ENCODE results near the gene LGALS1.

The LGALS1 gene

GRCh38 chr22:37697538-37697835, 22.1 kb downstream of the LGALS1 start:
- no peak for DNase-seq (ENCODE audit: low read depth)
- no peak for TF ChIP-seq CTCF (IDR thresholded peaks at IDR 0.05; ENCODE audit: low read depth, low read length, missing control alignments)
- H3K4me3 ChIP-seq (ENCODE audit: low read depth, low read length), result no peak overlapping the region; the same call in 1 of the 2 replicates

GRCh38 chr22:37701141-37701786, 25.8 kb downstream of the LGALS1 start:
- no peak for DNase-seq (ENCODE audit: low read depth)
- no peak overlapping the region for H3K4me3 ChIP-seq (ENCODE audit: low read depth, low read length)
- no peak for TF ChIP-seq CTCF (IDR thresholded peaks at IDR 0.05; ENCODE audit: low read depth, low read length, missing control alignments)

- TF ChIP-seq CTCF (IDR thresholded peaks at IDR 0.05; ENCODE audit: low read depth, low read length, missing control alignments), result no peak
- no peak for DNase-seq (ENCODE audit: low read depth)
- no peak overlapping the region for H3K4me3 ChIP-seq (ENCODE audit: low read depth, low read length)
Measured at GRCh38 chr22:37703906-37704305, 28.5 kb downstream of the LGALS1 start.

DNA sequence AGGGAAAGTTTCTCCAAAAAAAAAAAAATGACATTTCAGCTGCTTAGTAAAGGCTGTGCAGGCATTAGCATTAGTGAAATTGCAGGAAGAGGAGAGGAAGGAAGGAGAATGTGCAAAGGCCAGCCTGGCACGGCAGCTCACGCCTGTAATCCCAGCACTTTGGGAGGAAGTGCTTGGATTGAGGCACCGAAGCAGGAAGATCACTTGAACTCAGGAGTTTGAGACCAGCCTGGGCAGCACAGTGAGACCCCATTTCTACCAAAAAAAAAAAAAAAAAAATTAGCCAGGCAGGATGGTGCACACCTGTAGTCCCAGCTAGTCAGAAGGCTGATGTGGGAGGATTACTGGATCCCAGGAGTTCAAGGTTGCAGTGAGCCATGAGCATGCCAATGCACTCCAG, 29.2 kb downstream of the LGALS1 start:
- H3K4me3 ChIP-seq (ENCODE audit: low read depth, low read length), result no peak overlapping the region
- TF ChIP-seq CTCF (IDR thresholded peaks at IDR 0.05; ENCODE audit: low read depth, low read length, missing control alignments), result no peak
- DNase-seq (ENCODE audit: low read depth), result no peak

GRCh38 chr22:37705205-37705604, 29.8 kb downstream of the LGALS1 start:
- no peak for TF ChIP-seq CTCF (IDR thresholded peaks at IDR 0.05; ENCODE audit: low read depth, low read length, missing control alignments)
- DNase-seq (ENCODE audit: low read depth), result no peak
- no peak overlapping the region for H3K4me3 ChIP-seq (ENCODE audit: low read depth, low read length)

- TF ChIP-seq CTCF (IDR thresholded peaks at IDR 0.05; ENCODE audit: low read depth, low read length, missing control alignments), result no peak
- H3K4me3 ChIP-seq (ENCODE audit: low read depth, low read length), result no peak overlapping the region
- no peak for DNase-seq (ENCODE audit: low read depth)
Measured at GRCh38 chr22:37708580-37709444, 33.4 kb downstream of the LGALS1 start.

DNA sequence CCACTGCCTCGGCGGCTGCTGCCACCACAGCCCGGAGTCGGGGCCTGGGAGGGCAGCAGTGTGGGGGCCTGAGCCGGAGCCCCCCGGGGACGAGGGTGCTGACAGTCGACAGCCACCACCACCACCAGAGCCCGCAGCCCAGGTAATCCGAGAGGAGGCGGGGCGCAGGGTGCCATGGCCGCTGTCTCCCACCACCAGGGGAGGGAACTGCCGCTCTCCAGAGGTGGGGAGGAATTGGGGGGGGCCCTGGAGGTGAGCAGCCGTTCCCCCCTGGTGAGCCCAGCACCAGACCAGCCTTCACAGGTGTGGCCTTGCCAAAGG, 34.0 kb downstream of the LGALS1 start:
- DNase-seq (ENCODE audit: low read depth), result no peak
- no peak for TF ChIP-seq CTCF (IDR thresholded peaks at IDR 0.05; ENCODE audit: low read depth, low read length, missing control alignments)
- no peak overlapping the region for H3K4me3 ChIP-seq (ENCODE audit: low read depth, low read length)

Measured in GM12864 (cell line).